ENCODE data around the gene TSPAN5.
A peak's percentile ranks its signal among the peaks of the same experiment; 100 is the strongest.
"Not testable (repeated sequence)": the region's sequence is repeated elsewhere in the genome, so short reads cannot be mapped to it uniquely, and the experiment has no call there.

Gene TSPAN5

GRCh38 chr4:98469771-98470170 lies 188.6 kb downstream of the TSPAN5 start:
- DNase-seq (ENCODE audit: extremely low read depth in 1 of 2, low read depth in 1 of 2), result no peak

GRCh38 chr4:98468709-98469108 lies 189.7 kb downstream of the TSPAN5 start:
- no peak for DNase-seq (ENCODE audit: extremely low read depth in 1 of 2, low read depth in 1 of 2)

- DNase-seq (ENCODE audit: extremely low read depth in 1 of 2, low read depth in 1 of 2), result peak; percentile 30 to 39
These were observed 190.8 kb downstream of the TSPAN5 start for GRCh38 chr4:98467627-98468072.

- DNase-seq (ENCODE audit: extremely low read depth in 1 of 2, low read depth in 1 of 2), result no peak
These were observed 191.4 kb downstream of the TSPAN5 start for GRCh38 chr4:98466868-98467599.

GRCh38 chr4:98462487-98462886 lies 195.9 kb downstream of the TSPAN5 start:
- no peak for DNase-seq (ENCODE audit: extremely low read depth in 1 of 2, low read depth in 1 of 2)

GRCh38 chr4:98461121-98461865 lies 197.1 kb downstream of the TSPAN5 start:
- not testable (repeated sequence) for DNase-seq (ENCODE audit: extremely low read depth in 1 of 2, low read depth in 1 of 2)

- not testable (repeated sequence) for DNase-seq (ENCODE audit: extremely low read depth in 1 of 2, low read depth in 1 of 2)
These were observed 201.0 kb downstream of the TSPAN5 start for GRCh38 chr4:98457422-98457821.

GRCh38 chr4:98452091-98452490 lies 206.3 kb downstream of the TSPAN5 start:
- DNase-seq (ENCODE audit: extremely low read depth in 1 of 2, low read depth in 1 of 2), result no peak

- no peak for DNase-seq (ENCODE audit: extremely low read depth in 1 of 2, low read depth in 1 of 2)
These were observed 209.5 kb downstream of the TSPAN5 start for GRCh38 chr4:98448908-98449307.

GRCh38 chr4:98447648-98448047 lies 210.8 kb downstream of the TSPAN5 start:
- DNase-seq (ENCODE audit: extremely low read depth in 1 of 2, low read depth in 1 of 2), result no peak

GRCh38 chr4:98446499-98447375 lies 211.7 kb downstream of the TSPAN5 start:
- peak; percentile 19 to 32 for DNase-seq (ENCODE audit: extremely low read depth in 1 of 2, low read depth in 1 of 2)

GRCh38 chr4:98444371-98444770 lies 214.0 kb downstream of the TSPAN5 start:
- DNase-seq (ENCODE audit: extremely low read depth in 1 of 2, low read depth in 1 of 2), result no peak

- DNase-seq (ENCODE audit: extremely low read depth in 1 of 2, low read depth in 1 of 2), result no peak
These were observed 223.6 kb downstream of the TSPAN5 start for GRCh38 chr4:98434816-98435215.

- no peak for DNase-seq (ENCODE audit: extremely low read depth in 1 of 2, low read depth in 1 of 2)
These were observed 224.7 kb downstream of the TSPAN5 start for GRCh38 chr4:98433691-98434090.

GRCh38 chr4:98430708-98431403 lies 227.6 kb downstream of the TSPAN5 start:
- DNase-seq (ENCODE audit: extremely low read depth in 1 of 2, low read depth in 1 of 2), result no peak

GRCh38 chr4:98423009-98423408 lies 235.4 kb downstream of the TSPAN5 start:
- DNase-seq (ENCODE audit: extremely low read depth in 1 of 2, low read depth in 1 of 2), result no peak

- no peak for DNase-seq (ENCODE audit: extremely low read depth in 1 of 2, low read depth in 1 of 2)
These were observed 237.3 kb downstream of the TSPAN5 start for GRCh38 chr4:98421111-98421510.
